ENCODE measurements around the gene PKD1L1. TPM values are rescaled to one million over a fixed set of nuclear protein-coding genes. Genes with fewer than 3 reads are reported as not detected.

Gene PKD1L1
- total RNA-seq, 1 experiment from 2014 or later = 0.24 TPM

- DNase-seq = no peak
- no peak overlapping the region for H3K27ac Mint-ChIP-seq (ENCODE audit: unreplicated experiment)
- no peaks in the 10 kb centered on the region for H3K4me1 Mint-ChIP-seq (ENCODE audit: low read depth, unreplicated experiment)
- no peak overlapping the region for H3K4me3 Mint-ChIP-seq (ENCODE audit: low read depth, unreplicated experiment)
- intact Hi-C loops (cut with micrococcal nuclease; ENCODE audit: unreplicated experiment) = no loop called here
- no TSS peak for BruUV-seq (replicated peaks)
- no peaks in the 10 kb centered on the region for H3K36me3 Mint-ChIP-seq (ENCODE audit: insufficient read depth, unreplicated experiment)
- CTCF ChIA-PET = interaction anchor here (0.7 to 1.3 kb wide), 2 partner anchors 40 to 59 kb away, joined by 3 read pairs; no protein-coding TSS in a partner anchor
- no peaks in the 10 kb centered on the region for H3K9me3 Mint-ChIP-seq (ENCODE audit: low read depth, unreplicated experiment)
- H3K27me3 Mint-ChIP-seq (ENCODE audit: unreplicated experiment) = peaks cover 2% of the 10 kb centered on the region
- no peak for TF ChIP-seq CTCF (IDR thresholded peaks at IDR 0.05; ENCODE audit: unreplicated experiment)
These were observed 62.8 kb downstream of the PKD1L1 start for GRCh38 chr7:47885309-47885986.

GRCh38 chr7:47884675-47885074 is 63.6 kb downstream of the PKD1L1 start:
- BruUV-seq (replicated peaks) = no TSS peak
- Mint-ChIP-seq H3K27ac (ENCODE audit: unreplicated experiment) (no peak overlapping the region), H3K27me3 (ENCODE audit: unreplicated experiment) (no peaks in the 10 kb centered on the region), H3K9me3 (ENCODE audit: low read depth, unreplicated experiment) (no peaks in the 10 kb centered on the region), H3K36me3 (ENCODE audit: insufficient read depth, unreplicated experiment) (no peaks in the 10 kb centered on the region), H3K4me3 (ENCODE audit: low read depth, unreplicated experiment) (no peak overlapping the region), H3K4me1 (ENCODE audit: low read depth, unreplicated experiment) (no peaks in the 10 kb centered on the region)
- intact Hi-C loops (cut with micrococcal nuclease; ENCODE audit: unreplicated experiment) = no loop called here
- CTCF ChIA-PET = interaction anchor here (0.7 to 1.3 kb wide), 2 partner anchors 39 to 60 kb away, joined by 3 read pairs; no protein-coding TSS in a partner anchor
- TF ChIP-seq CTCF (IDR thresholded peaks at IDR 0.05; ENCODE audit: unreplicated experiment) = no peak
- DNase-seq = no peak

- H3K27ac Mint-ChIP-seq (ENCODE audit: unreplicated experiment) = no peak overlapping the region
- CTCF ChIA-PET = no interaction called here
- no TSS peak for BruUV-seq (replicated peaks)
- H3K27me3 Mint-ChIP-seq (ENCODE audit: unreplicated experiment) = peaks cover 13% of the 10 kb centered on the region
- H3K36me3 Mint-ChIP-seq (ENCODE audit: insufficient read depth, unreplicated experiment) = no peaks in the 10 kb centered on the region
- no peak for TF ChIP-seq CTCF (IDR thresholded peaks at IDR 0.05; ENCODE audit: unreplicated experiment)
- intact Hi-C loops (cut with micrococcal nuclease; ENCODE audit: unreplicated experiment) = no loop called here
- no peak for DNase-seq
- H3K9me3 Mint-ChIP-seq (ENCODE audit: low read depth, unreplicated experiment) = no peaks in the 10 kb centered on the region
- no peaks in the 10 kb centered on the region for H3K4me1 Mint-ChIP-seq (ENCODE audit: low read depth, unreplicated experiment)
- H3K4me3 Mint-ChIP-seq (ENCODE audit: low read depth, unreplicated experiment) = no peak overlapping the region
These were observed 65.6 kb downstream of the PKD1L1 start for GRCh38 chr7:47882635-47883034.

- Mint-ChIP-seq H3K4me1 (ENCODE audit: low read depth, unreplicated experiment) (no peaks in the 10 kb centered on the region), H3K9me3 (ENCODE audit: low read depth, unreplicated experiment) (no peaks in the 10 kb centered on the region), H3K36me3 (ENCODE audit: insufficient read depth, unreplicated experiment) (no peaks in the 10 kb centered on the region), H3K27me3 (ENCODE audit: unreplicated experiment) (peaks cover 25% of the 10 kb centered on the region), H3K27ac (ENCODE audit: unreplicated experiment) (no peak overlapping the region), H3K4me3 (ENCODE audit: low read depth, unreplicated experiment) (no peak overlapping the region)
- intact Hi-C loops (cut with micrococcal nuclease; ENCODE audit: unreplicated experiment) = no loop called here
- no peak for DNase-seq
- BruUV-seq (replicated peaks) = no TSS peak
- CTCF ChIA-PET = no interaction called here
- TF ChIP-seq CTCF (IDR thresholded peaks at IDR 0.05; ENCODE audit: unreplicated experiment) = no peak
These were observed 67.0 kb downstream of the PKD1L1 start for GRCh38 chr7:47881256-47881655.

All from Calu3 (cell line).